Mucosa of stomach (tissue), 1 donor: Measurements from ENCODE around the gene MLLT1.

Experiments
- H3K27me3 ChIP-seq: one replicate; pipeline ENCODE4 v1.7.0; 2013; ENCODE audit warnings: mild to moderate bottlenecking, low read length; ENCODE audit not compliant: control insufficient read depth, insufficient read depth
- H3K36me3 ChIP-seq: one replicate; pipeline ENCODE4 v1.7.0; 2013; ENCODE audit warnings: low read length; ENCODE audit not compliant: control insufficient read depth, insufficient read depth
- H3K4me1 ChIP-seq: one replicate; pipeline ENCODE4 v1.7.0; 2013; ENCODE audit warnings: mild to moderate bottlenecking, low read length; ENCODE audit not compliant: control insufficient read depth, insufficient read depth
- H3K4me3 ChIP-seq: one replicate; pipeline ENCODE4 v1.7.0; 2013; ENCODE audit warnings: low read length
- H3K9ac ChIP-seq: one replicate; pipeline ENCODE4 v1.7.0; 2013; ENCODE audit warnings: mild to moderate bottlenecking, low read length, moderate library complexity
- H3K9me3 ChIP-seq: one replicate; pipeline ENCODE4 v1.7.0; 2013; ENCODE audit warnings: mild to moderate bottlenecking, low read length, moderate library complexity; ENCODE audit not compliant: control insufficient read depth
- donor health status: Pancreatic carcinoma.

Gene MLLT1

GRCh38 chr19:6220385-6221191, 59.2 kb downstream of the MLLT1 start:
- H3K9me3 ChIP-seq = no peaks in the 10 kb centered on the region
- H3K4me1 ChIP-seq = peaks cover 32% of the 10 kb centered on the region
- no peaks in the 10 kb centered on the region for H3K27me3 ChIP-seq
- no peak overlapping the region for H3K9ac ChIP-seq
- no peak overlapping the region for H3K4me3 ChIP-seq
- no peaks in the 10 kb centered on the region for H3K36me3 ChIP-seq

DNA sequence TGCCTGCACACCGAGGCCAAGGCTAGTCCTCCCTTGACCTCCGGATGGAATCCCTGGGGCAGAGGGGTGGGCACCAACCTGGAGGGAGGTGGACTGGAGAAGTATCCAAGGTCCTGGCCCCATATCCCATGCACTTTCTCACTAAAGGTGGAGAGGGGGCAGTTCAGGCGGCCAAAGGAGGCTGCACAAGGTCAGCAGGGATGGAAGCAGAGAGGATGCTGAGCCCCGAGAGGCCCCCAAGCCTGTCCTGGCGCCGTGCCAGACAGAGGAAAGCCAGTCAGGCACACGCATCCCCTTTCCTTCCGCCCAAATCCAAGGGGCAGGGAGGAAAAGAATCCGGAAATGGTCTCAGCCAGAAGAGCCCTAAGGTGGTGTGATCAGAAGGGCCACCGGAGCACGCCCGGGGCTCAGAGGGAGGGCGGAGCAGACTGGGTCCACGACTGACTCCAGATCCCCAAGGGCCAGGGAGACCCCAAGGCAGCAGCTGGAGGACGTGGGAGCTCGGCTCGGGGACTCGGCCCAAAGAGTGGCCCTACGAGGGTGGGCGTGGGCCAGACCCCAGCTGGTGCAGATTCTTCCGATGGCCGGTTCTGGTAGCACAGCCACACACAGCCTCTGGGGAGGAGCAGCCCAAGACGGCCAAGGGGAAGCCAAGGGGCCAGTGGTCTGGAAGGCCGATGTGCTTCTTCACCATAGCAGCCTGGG, 60.0 kb downstream of the MLLT1 start:
- H3K9me3 ChIP-seq = no peaks in the 10 kb centered on the region
- no peaks in the 10 kb centered on the region for H3K27me3 ChIP-seq
- H3K36me3 ChIP-seq = no peaks in the 10 kb centered on the region
- H3K9ac ChIP-seq = no peak overlapping the region
- H3K4me3 ChIP-seq = no peak overlapping the region
- H3K4me1 ChIP-seq = peaks cover 32% of the 10 kb centered on the region

GRCh38 chr19:6219147-6219525, 60.6 kb downstream of the MLLT1 start:
- peaks cover 30% of the 10 kb centered on the region for H3K4me1 ChIP-seq
- H3K27me3 ChIP-seq = no peaks in the 10 kb centered on the region
- H3K4me3 ChIP-seq = no peak overlapping the region
- H3K9me3 ChIP-seq = no peaks in the 10 kb centered on the region
- H3K36me3 ChIP-seq = no peaks in the 10 kb centered on the region
- H3K9ac ChIP-seq = no peak overlapping the region

GRCh38 chr19:6218491-6219146, 61.2 kb downstream of the MLLT1 start:
- H3K27me3 ChIP-seq = no peaks in the 10 kb centered on the region
- H3K9ac ChIP-seq = no peak overlapping the region
- peaks cover 25% of the 10 kb centered on the region for H3K4me1 ChIP-seq
- no peaks in the 10 kb centered on the region for H3K36me3 ChIP-seq
- no peaks in the 10 kb centered on the region for H3K9me3 ChIP-seq
- no peak overlapping the region for H3K4me3 ChIP-seq

- H3K9me3 ChIP-seq = no peaks in the 10 kb centered on the region
- H3K4me1 ChIP-seq = peaks cover 17% of the 10 kb centered on the region
- no peaks in the 10 kb centered on the region for H3K36me3 ChIP-seq
Measured at GRCh38 chr19:6217752-6218334, 61.9 kb downstream of the MLLT1 start.

GRCh38 chr19:6216996-6217751, 62.6 kb downstream of the MLLT1 start:
- Histone ChIP-seq H3K4me1 (peaks cover 12% of the 10 kb centered on the region), H3K4me3 (no peak overlapping the region), H3K9ac (no peak overlapping the region), H3K27me3 (no peaks in the 10 kb centered on the region), H3K36me3 (no peaks in the 10 kb centered on the region), H3K9me3 (no peaks in the 10 kb centered on the region)

More at GRCh38 chr19:6217752-6218334, 61.9 kb downstream of the MLLT1 start:
- Histone ChIP-seq H3K4me3 (no peak overlapping the region), H3K9ac (no peak overlapping the region), H3K27me3 (no peaks in the 10 kb centered on the region)

- H3K27me3 ChIP-seq = no peaks in the 10 kb centered on the region
- no peak overlapping the region for H3K9ac ChIP-seq
- H3K4me3 ChIP-seq = no peak overlapping the region
- H3K9me3 ChIP-seq = no peaks in the 10 kb centered on the region
- no peaks in the 10 kb centered on the region for H3K36me3 ChIP-seq
- peaks cover 12% of the 10 kb centered on the region for H3K4me1 ChIP-seq
Measured at GRCh38 chr19:6216236-6216995, 63.4 kb downstream of the MLLT1 start.

DNA sequence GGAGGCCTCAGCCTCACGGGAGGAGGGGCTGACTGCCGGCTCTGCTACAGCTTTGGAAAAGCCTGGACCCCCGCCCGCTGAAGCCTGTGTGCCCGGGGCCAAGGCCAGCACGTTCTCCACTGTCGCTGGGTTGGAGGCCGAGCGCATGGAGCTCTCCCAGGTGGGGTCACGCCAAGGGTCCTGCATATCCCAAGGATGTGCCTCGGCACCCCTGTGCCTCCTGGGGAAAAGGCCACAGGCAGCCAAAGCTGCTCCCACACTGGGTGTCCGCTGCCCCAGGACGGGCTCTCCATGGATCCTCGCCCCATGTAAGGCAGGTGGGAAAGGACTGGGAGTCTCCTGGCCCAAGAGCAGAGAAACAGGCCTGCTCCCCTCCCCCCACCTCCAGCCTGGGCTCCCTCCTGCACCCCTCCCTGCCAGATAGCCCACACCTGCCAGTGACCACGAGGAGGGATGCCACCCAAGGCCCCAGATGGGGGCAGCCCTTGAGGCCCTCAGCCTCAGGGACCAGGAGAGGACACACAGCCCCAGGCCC, 64.0 kb downstream of the MLLT1 start:
- H3K9ac ChIP-seq = no peak overlapping the region
- H3K4me3 ChIP-seq = no peak overlapping the region
- H3K27me3 ChIP-seq = no peaks in the 10 kb centered on the region
- H3K36me3 ChIP-seq = no peaks in the 10 kb centered on the region
- H3K9me3 ChIP-seq = no peaks in the 10 kb centered on the region
- H3K4me1 ChIP-seq = peaks cover 12% of the 10 kb centered on the region

GRCh38 chr19:6214881-6215541, 64.8 kb downstream of the MLLT1 start:
- Histone ChIP-seq H3K9me3 (no peaks in the 10 kb centered on the region), H3K4me3 (no peak overlapping the region), H3K27me3 (no peaks in the 10 kb centered on the region), H3K9ac (no peak overlapping the region), H3K36me3 (no peaks in the 10 kb centered on the region), H3K4me1 (peaks cover 10% of the 10 kb centered on the region)

DNA sequence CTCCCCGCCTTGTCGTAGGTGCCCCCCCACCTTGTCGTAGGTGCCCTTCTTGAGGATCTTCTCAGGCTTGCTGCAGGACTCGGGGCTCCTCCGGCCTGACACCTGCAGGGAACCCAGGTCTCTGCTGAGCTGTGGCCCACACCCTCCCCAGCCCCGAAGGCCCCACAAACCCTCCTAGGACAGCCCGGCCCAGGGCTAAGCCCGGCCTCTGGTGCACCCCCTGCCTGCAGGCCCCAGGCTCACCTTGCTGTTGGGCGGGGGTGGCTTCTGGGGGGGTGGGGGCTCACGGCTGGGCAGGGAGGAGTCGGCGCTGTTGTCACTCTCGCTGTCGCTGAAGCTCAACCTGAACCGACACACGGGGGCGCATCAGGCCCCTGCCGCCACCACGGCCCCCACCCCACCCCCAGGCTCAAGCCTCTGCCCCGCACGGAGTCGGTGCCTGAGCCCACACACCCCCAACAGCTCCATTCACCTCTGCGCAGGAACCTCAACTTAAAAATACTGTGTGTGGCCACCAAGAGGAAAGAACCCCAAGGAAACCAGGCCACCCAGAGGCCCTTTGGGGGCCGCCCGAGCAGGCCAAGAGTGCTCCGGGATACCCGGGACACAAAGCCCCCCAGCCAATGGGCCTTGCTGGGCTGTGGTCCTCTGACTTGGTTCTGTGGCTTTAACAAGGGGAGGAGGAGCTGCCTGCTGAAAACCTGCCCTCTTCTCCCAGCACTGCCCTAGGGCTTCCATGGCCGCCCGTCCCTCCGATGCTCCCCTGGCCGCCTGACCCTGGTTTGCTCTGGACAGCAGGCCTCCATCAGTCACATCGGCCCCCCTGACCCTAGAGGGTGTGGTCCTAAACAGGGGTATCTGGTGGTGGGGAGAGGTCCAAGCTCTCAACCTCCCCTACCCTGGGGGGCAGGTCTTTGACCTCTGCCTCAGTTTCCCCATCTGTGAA, 65.8 kb downstream of the MLLT1 start:
- Histone ChIP-seq H3K9ac (no peak overlapping the region), H3K9me3 (no peaks in the 10 kb centered on the region), H3K4me3 (no peak overlapping the region), H3K36me3 (no peaks in the 10 kb centered on the region), H3K4me1 (peaks cover 6% of the 10 kb centered on the region), H3K27me3 (no peaks in the 10 kb centered on the region)
